ENCODE data around the gene ZC3H13. TPM values are rescaled to one million over a fixed set of nuclear protein-coding genes. Genes with fewer than 3 reads are reported as not detected.

ZC3H13 gene
- total RNA-seq, 1 experiment from 2014 or later, result 9.5 TPM

- no peak overlapping the region for H3K27ac ChIP-seq (ENCODE audit: low read length)
- POLR2A ChIA-PET (ENCODE audit: unreplicated experiment), result no interaction called here
- DNase-seq, result no peak
- H2AFZ ChIP-seq (ENCODE audit: low read length), result no peak overlapping the region
- CTCF ChIA-PET, result no interaction called here
- intact Hi-C loops (cut with micrococcal nuclease), result no loop called here
- H3K4me2 ChIP-seq (ENCODE audit: low read length), result no peak overlapping the region
- no peaks in the 10 kb centered on the region for H3K27me3 ChIP-seq (ENCODE audit: low read length)
- no TSS peak for BruUV-seq (replicated peaks)
- H3K79me2 ChIP-seq (ENCODE audit: low read length), result no peaks in the 10 kb centered on the region
- no peaks in the 10 kb centered on the region for H4K20me1 ChIP-seq (ENCODE audit: low read length)
- H3F3A ChIP-seq (ENCODE audit: low read length, unreplicated experiment), result no peaks in the 10 kb centered on the region
- H3K36me3 ChIP-seq (ENCODE audit: low read depth, low read length), result no peaks in the 10 kb centered on the region
- H3K4me1 ChIP-seq (ENCODE audit: insufficient read depth, low read length), result no peaks in the 10 kb centered on the region
- H3K9ac ChIP-seq (ENCODE audit: low read length), result no peak overlapping the region
- ATAC-seq, result no peak
- no peak for TF ChIP-seq EZH2 (IDR thresholded peaks at IDR 0.05; ENCODE audit: low read length, unreplicated experiment)
- TF ChIP-seq CTCF (conservative IDR thresholded peaks at IDR 0.05; ENCODE audit: low read depth, low read length), result no peak
- TF ChIP-seq EZH2phosphoT487 (IDR thresholded peaks at IDR 0.05; ENCODE audit: borderline replicate concordance, low read length), result no peak
- no peak overlapping the region for H3K4me3 ChIP-seq (ENCODE audit: low read length)
- no peaks in the 10 kb centered on the region for H3K9me3 ChIP-seq (ENCODE audit: low read length)
- H3K9me2 ChIP-seq (replicated peaks; ENCODE audit: low read length), result no peaks in the 10 kb centered on the region
Measured at GRCh38 chr13:46075811-46076210, 23.3 kb upstream of the ZC3H13 start.

GRCh38 chr13:46071590-46072249 is 19.2 kb upstream of the ZC3H13 start:
- ChIA-PET CTCF (no interaction called here), POLR2A (ENCODE audit: unreplicated experiment) (no interaction called here)
- H3K9ac ChIP-seq (ENCODE audit: low read length), result no peak overlapping the region
- H3K9me3 ChIP-seq (ENCODE audit: low read length), result no peaks in the 10 kb centered on the region
- H4K20me1 ChIP-seq (ENCODE audit: low read length), result no peaks in the 10 kb centered on the region
- H3K36me3 ChIP-seq (ENCODE audit: low read depth, low read length), result no peaks in the 10 kb centered on the region
- H3K79me2 ChIP-seq (ENCODE audit: low read length), result no peaks in the 10 kb centered on the region
- H2AFZ ChIP-seq (ENCODE audit: low read length), result no peak overlapping the region
- no TSS peak for BruUV-seq (replicated peaks)
- no peaks in the 10 kb centered on the region for H3K9me2 ChIP-seq (replicated peaks; ENCODE audit: low read length)
- TF ChIP-seq EZH2 (IDR thresholded peaks at IDR 0.05; ENCODE audit: low read length, unreplicated experiment) (no peak), EZH2phosphoT487 (IDR thresholded peaks at IDR 0.05; ENCODE audit: borderline replicate concordance, low read length) (no peak)
- no peaks in the 10 kb centered on the region for H3F3A ChIP-seq (ENCODE audit: low read length, unreplicated experiment)
- no peaks in the 10 kb centered on the region for H3K27me3 ChIP-seq (ENCODE audit: low read length)
- intact Hi-C loops (cut with micrococcal nuclease), result no loop called here
- no peak overlapping the region for H3K4me2 ChIP-seq (ENCODE audit: low read length)
- H3K4me1 ChIP-seq (ENCODE audit: insufficient read depth, low read length), result no peaks in the 10 kb centered on the region
- ATAC-seq, result no peak
- H3K4me3 ChIP-seq (ENCODE audit: low read length), result no peak overlapping the region
- H3K27ac ChIP-seq (ENCODE audit: low read length), result no peak overlapping the region
- no peak for DNase-seq

- Histone ChIP-seq H3K9ac (ENCODE audit: low read length) (no peak overlapping the region), H3K9me2 (replicated peaks; ENCODE audit: low read length) (no peaks in the 10 kb centered on the region), H3K27me3 (ENCODE audit: low read length) (no peaks in the 10 kb centered on the region), H4K20me1 (ENCODE audit: low read length) (no peaks in the 10 kb centered on the region), H2AFZ (ENCODE audit: low read length) (no peak overlapping the region), H3K27ac (ENCODE audit: low read length) (no peak overlapping the region), H3K9me3 (ENCODE audit: low read length) (no peaks in the 10 kb centered on the region), H3K36me3 (ENCODE audit: low read depth, low read length) (no peaks in the 10 kb centered on the region), H3F3A (ENCODE audit: low read length, unreplicated experiment) (no peaks in the 10 kb centered on the region), H3K79me2 (ENCODE audit: low read length) (no peaks in the 10 kb centered on the region), H3K4me2 (ENCODE audit: low read length) (no peak overlapping the region), H3K4me3 (ENCODE audit: low read length) (no peak overlapping the region), H3K4me1 (ENCODE audit: insufficient read depth, low read length) (no peaks in the 10 kb centered on the region)
- no TSS peak for BruUV-seq (replicated peaks)
- intact Hi-C loops (cut with micrococcal nuclease), result no loop called here
- DNase-seq (no peak), ATAC-seq (no peak)
- POLR2A ChIA-PET (ENCODE audit: unreplicated experiment), result no interaction called here
- CTCF ChIA-PET, result interaction anchor here (1.4 kb wide), 1 partner anchor 63 kb away, joined by 3 read pairs; no protein-coding TSS in a partner anchor
- TF ChIP-seq CTCF (conservative IDR thresholded peaks at IDR 0.05; ENCODE audit: low read depth, low read length) (no peak), EZH2phosphoT487 (IDR thresholded peaks at IDR 0.05; ENCODE audit: borderline replicate concordance, low read length) (no peak), EZH2 (IDR thresholded peaks at IDR 0.05; ENCODE audit: low read length, unreplicated experiment) (no peak)
Measured at GRCh38 chr13:46063292-46063691, 10.7 kb upstream of the ZC3H13 start.
